DMS114 treated with DMSO at 0.1 percent for 48 hours (cell line): ENCODE data around the gene HMOX1.
"Not testable (repeated sequence)": the region's sequence is repeated elsewhere in the genome, so short reads cannot be mapped to it uniquely, and the experiment has no call there.

Experiments used
- DNase-seq: peaks from one replicate; lab custom pipeline; 2025; ENCODE audit not compliant: unreplicated experiment; lab: John Stamatoyannopoulos, UW

HMOX1 gene

GRCh38 chr22:35378621-35379020 is 2.3 kb upstream of the HMOX1 start:
- DNase-seq, result no peak

- DNase-seq, result no peak
Observed at GRCh38 chr22:35379146-35379993, 1.5 kb upstream of the HMOX1 start.

- no peak for DNase-seq
Observed at GRCh38 chr22:35380013-35380412, 883 bp upstream of the HMOX1 start.

GRCh38 chr22:35381424-35382009 is 621 bp downstream of the HMOX1 start:
- DNase-seq, result no peak

- no peak for DNase-seq
Observed at GRCh38 chr22:35383679-35384071, 2.8 kb downstream of the HMOX1 start.

GRCh38 chr22:35384527-35384926 is 3.6 kb downstream of the HMOX1 start:
- no peak for DNase-seq

- no peak for DNase-seq
Observed at GRCh38 chr22:35384975-35385588, 4.2 kb downstream of the HMOX1 start.

GRCh38 chr22:35386670-35387288 is 5.9 kb downstream of the HMOX1 start:
- DNase-seq, result no peak

- DNase-seq, result no peak
Observed at GRCh38 chr22:35390933-35391332, 10.0 kb downstream of the HMOX1 start.

- no peak for DNase-seq
Observed at GRCh38 chr22:35392357-35392756, 11.5 kb downstream of the HMOX1 start.

GRCh38 chr22:35393116-35394010 is 12.5 kb downstream of the HMOX1 start:
- no peak for DNase-seq

GRCh38 chr22:35394011-35394312 is 13.1 kb downstream of the HMOX1 start:
- DNase-seq, result no peak

- no peak for DNase-seq
Observed at GRCh38 chr22:35394810-35395563, 14.1 kb downstream of the HMOX1 start.

GRCh38 chr22:35396622-35397021 is 15.7 kb downstream of the HMOX1 start:
- not testable (repeated sequence) for DNase-seq

GRCh38 chr22:35397095-35397904 is 16.4 kb downstream of the HMOX1 start:
- no peak for DNase-seq

GRCh38 chr22:35398591-35398973 is 17.7 kb downstream of the HMOX1 start:
- DNase-seq, result no peak

GRCh38 chr22:35399114-35399677 is 18.3 kb downstream of the HMOX1 start:
- no peak for DNase-seq

- DNase-seq, result peak; percentile 95
Observed at GRCh38 chr22:35399678-35400500, 19.0 kb downstream of the HMOX1 start, which contains the start of gene MCM5. TSS of gene MCM5 (plus strand) at chr22:35400140. CDS start at chr22:35400439, 299 bp downstream.
